Loucy (cell line): ENCODE data around the gene CCDC146.
"Not testable (repeated sequence)": the region's sequence is repeated elsewhere in the genome, so short reads cannot be mapped to it uniquely, and the experiment has no call there.

ENCODE experiments used
- H2AFZ ChIP-seq: fragments of 200-600 bp; sonication (generic); 2 replicates; pipeline ENCODE4 v1.6.0; 2016; ENCODE audit warnings: antibody characterized with exemption, mild to moderate bottlenecking, low read length, moderate library complexity
- H3F3A ChIP-seq: fragments of 200-600 bp; 2 replicates; pipeline ENCODE4 v1.6.0; 2016; ENCODE audit warnings: antibody characterized with exemption, low read depth, mild to moderate bottlenecking
- H3K27me3 ChIP-seq: fragments of 200-600 bp; sonication (generic); 2 replicates; pipeline ENCODE4 v1.6.1; 2014; ENCODE audit warnings: low read length, mild to moderate bottlenecking; ENCODE audit not compliant: insufficient read depth, poor library complexity, severe bottlenecking
- H3K36me3 ChIP-seq: fragments of 200-600 bp; sonication (generic); 2 replicates; pipeline ENCODE4 v1.6.1; 2016; ENCODE audit warnings: low read length; ENCODE audit not compliant: insufficient read depth
- H3K4me1 ChIP-seq: fragments of 200-600 bp; sonication (generic); 2 replicates; pipeline ENCODE4 v1.5.1; 2014; ENCODE audit warnings: low read length, mild to moderate bottlenecking; ENCODE audit not compliant: insufficient read depth, poor library complexity, severe bottlenecking
- H3K4me2 ChIP-seq: fragments of 200-600 bp; sonication (generic); 2 replicates; pipeline ENCODE4 v1.6.0; 2014; ENCODE audit warnings: antibody characterized with exemption, low read length, low read depth, mild to moderate bottlenecking; ENCODE audit not compliant: poor library complexity, severe bottlenecking
- H3K4me3 ChIP-seq: fragments of 200-600 bp; sonication (generic); 2 replicates; pipeline ENCODE4 v1.5.1; 2014; ENCODE audit warnings: low read length, mild to moderate bottlenecking, mixed read lengths; ENCODE audit not compliant: poor library complexity, severe bottlenecking
- H3K79me2 ChIP-seq: fragments of 200-600 bp; sonication (generic); 2 replicates; pipeline ENCODE4 v1.6.1; 2014; ENCODE audit warnings: low read length; ENCODE audit not compliant: insufficient read depth
- H3K9ac ChIP-seq: fragments of 200-600 bp; sonication (generic); 2 replicates; pipeline ENCODE4 v1.6.0; 2014; ENCODE audit warnings: mild to moderate bottlenecking, low read depth, low read length, moderate library complexity; ENCODE audit not compliant: poor library complexity, severe bottlenecking
- H3K9me2 ChIP-seq: fragments of 200-600 bp; sonication (generic); replicated peaks from 2 replicates; pipeline ENCODE4 v1.6.1; 2016; ENCODE audit warnings: low read depth, low read length, mixed read lengths
- H3K9me3 ChIP-seq: fragments of 200-600 bp; sonication (generic); 2 replicates; pipeline ENCODE4 v1.6.1; 2014; ENCODE audit warnings: mild to moderate bottlenecking, antibody characterized with exemption, low read length, low read depth; ENCODE audit not compliant: insufficient read depth
- H4K20me1 ChIP-seq: fragments of 200-600 bp; sonication (generic); 2 replicates; pipeline ENCODE4 v1.6.0; 2014; ENCODE audit warnings: antibody characterized with exemption, low read length, mild to moderate bottlenecking; ENCODE audit not compliant: insufficient read depth, poor library complexity, severe bottlenecking
- CTCF ChIP-seq: fragments of 200-600 bp; sonication (generic); conservative IDR thresholded peaks from 2 replicates; pipeline ENCODE4 v1.5.1; 2014; ENCODE audit warnings: mild to moderate bottlenecking, antibody characterized with exemption, low read length
- EZH2phosphoT487 ChIP-seq: fragments of 200-600 bp; IDR thresholded peaks from 2 replicates; pipeline ENCODE4 v1.6.1; 2018; ENCODE audit warnings: antibody characterized with exemption, mild to moderate bottlenecking, moderate library complexity, borderline replicate concordance

The CCDC146 gene

DNA sequence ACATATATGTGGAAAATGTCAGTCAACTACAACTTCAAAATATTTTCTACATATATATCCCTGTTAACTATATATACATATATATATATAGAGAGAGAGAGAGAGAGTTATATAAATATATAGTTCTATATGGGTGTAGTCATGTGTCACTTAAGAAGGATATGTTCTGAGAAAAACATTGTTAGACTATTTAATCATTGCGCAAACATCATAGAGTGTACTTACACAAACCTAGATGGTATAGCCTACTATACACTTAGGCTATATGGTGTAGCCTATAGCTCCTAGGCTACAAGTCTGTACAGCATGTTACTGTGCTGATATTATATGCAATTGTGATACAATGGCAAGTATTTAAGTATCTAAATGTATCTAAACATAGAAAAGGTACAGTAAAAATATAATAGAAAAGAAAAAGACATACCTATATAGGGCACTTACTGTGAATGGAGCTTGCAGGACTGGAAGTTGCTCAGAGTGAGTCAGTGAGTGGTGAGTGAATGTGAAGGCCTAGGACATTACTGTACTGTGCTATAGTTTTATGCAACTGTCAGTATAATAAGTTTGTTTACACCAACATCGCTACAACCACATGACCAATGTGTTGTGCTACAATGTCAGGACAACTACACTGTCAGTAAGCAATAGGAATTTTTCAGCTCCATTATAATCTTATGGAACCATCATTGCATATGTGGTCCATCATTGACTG, 95.2 kb downstream of the CCDC146 start:
- no peak overlapping the region for H2AFZ ChIP-seq
- H3K36me3 ChIP-seq = no peaks in the 10 kb centered on the region
- H3K9me2 ChIP-seq = no peaks in the 10 kb centered on the region
- H3K27me3 ChIP-seq = no peaks in the 10 kb centered on the region
- H3K4me2 ChIP-seq = no peak overlapping the region
- no peak for TF ChIP-seq CTCF
- TF ChIP-seq EZH2phosphoT487 = no peak
- H3K79me2 ChIP-seq = no peaks in the 10 kb centered on the region
- H3K4me3 ChIP-seq = no peak overlapping the region
- H3F3A ChIP-seq = no peaks in the 10 kb centered on the region
- H4K20me1 ChIP-seq = no peaks in the 10 kb centered on the region
- peaks cover 4% of the 10 kb centered on the region for H3K4me1 ChIP-seq
- no peak overlapping the region for H3K9ac ChIP-seq
- peaks cover 10% of the 10 kb centered on the region; the same call in 1 of the 2 replicates for H3K9me3 ChIP-seq

GRCh38 chr7:77219701-77220331, 97.4 kb downstream of the CCDC146 start:
- H3K4me2 ChIP-seq = not testable (repeated sequence)
- peaks cover 13% of the 10 kb centered on the region for H3K4me1 ChIP-seq

DNA sequence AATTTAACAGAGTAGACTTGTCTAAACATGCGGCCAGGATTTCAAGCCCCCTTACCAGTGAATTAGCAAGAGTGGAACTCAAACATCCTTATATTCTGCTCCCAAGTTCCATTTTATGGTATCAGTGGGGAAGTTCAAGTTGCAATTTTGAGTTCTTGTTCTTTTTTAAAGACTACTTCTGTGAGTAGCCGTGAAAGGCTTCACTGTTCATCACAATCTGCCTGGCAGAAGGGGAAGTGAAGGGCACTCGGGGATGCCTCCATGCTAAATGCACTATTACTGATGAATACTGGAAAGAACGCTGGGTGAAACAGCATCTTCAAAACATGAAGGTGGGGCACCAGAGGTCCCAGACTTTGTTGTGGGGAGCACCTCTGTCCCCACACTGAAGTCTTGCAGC, 99.7 kb downstream of the CCDC146 start:
- no peaks in the 10 kb centered on the region for H3K79me2 ChIP-seq
- H3K9me3 ChIP-seq = peaks cover 4% of the 10 kb centered on the region; the same call in 1 of the 2 replicates
- H3K4me1 ChIP-seq = peaks cover 10% of the 10 kb centered on the region
- H3F3A ChIP-seq = no peaks in the 10 kb centered on the region
- H3K4me3 ChIP-seq = no peak overlapping the region
- no peak overlapping the region for H2AFZ ChIP-seq
- H3K27me3 ChIP-seq = no peaks in the 10 kb centered on the region
- H4K20me1 ChIP-seq = no peaks in the 10 kb centered on the region
- no peaks in the 10 kb centered on the region for H3K36me3 ChIP-seq
- TF ChIP-seq CTCF (no peak), EZH2phosphoT487 (no peak)
- no peaks in the 10 kb centered on the region for H3K9me2 ChIP-seq
- H3K4me2 ChIP-seq = no peak overlapping the region
- H3K9ac ChIP-seq = no peak overlapping the region

More at GRCh38 chr7:77219701-77220331, 97.4 kb downstream of the CCDC146 start:
- H2AFZ ChIP-seq, H3K4me3 ChIP-seq, H3K9me3 ChIP-seq, H3K9me2 ChIP-seq, H3K27me3 ChIP-seq, H4K20me1 ChIP-seq, H3K36me3 ChIP-seq, H3K79me2 ChIP-seq, H3F3A ChIP-seq, H3K9ac ChIP-seq: not testable (repeated sequence)
